H9 (cell line): Measurements from ENCODE around the gene ZKSCAN2. TPM values are rescaled to one million over a fixed set of nuclear protein-coding genes. Genes with fewer than 3 reads are reported as not detected.

Experiments used
- DNase-seq: peaks from one replicate; pipeline ENCODE4 v3.0.0-alpha.2; 2017
- H2AFZ ChIP-seq: one replicate; pipeline ENCODE4 v1.6.1; 2013; ENCODE audit warnings: mild to moderate bottlenecking, low read length, control low read depth, moderate library complexity
- H2AK5ac ChIP-seq: 2 replicates; pipeline ENCODE4 v1.6.1; 2013; ENCODE audit warnings: low read length, control low read depth, mixed read lengths; ENCODE audit not compliant: insufficient read length
- H2BK120ac ChIP-seq: one replicate; pipeline ENCODE4 v1.6.1; 2013; ENCODE audit warnings: low read depth, mild to moderate bottlenecking, low read length, control low read depth, inconsistent platforms; ENCODE audit not compliant: poor library complexity, severe bottlenecking
- H2BK12ac ChIP-seq: 2 replicates; pipeline ENCODE4 v1.6.1; 2013; ENCODE audit warnings: low read length, control low read depth, mixed read lengths, low read depth; ENCODE audit not compliant: insufficient read length
- H2BK15ac ChIP-seq: 2 replicates; pipeline ENCODE4 v1.6.1; 2013; ENCODE audit warnings: low read depth, low read length, control low read depth
- H2BK20ac ChIP-seq: one replicate; pipeline ENCODE4 v1.6.1; 2013; ENCODE audit warnings: low read depth, mild to moderate bottlenecking, low read length, control low read depth, inconsistent platforms; ENCODE audit not compliant: poor library complexity, severe bottlenecking
- H2BK5ac ChIP-seq: 2 replicates; pipeline ENCODE4 v1.6.1; 2013; ENCODE audit warnings: low read length, control low read depth, mixed read lengths; ENCODE audit not compliant: insufficient read length
- H3K14ac ChIP-seq: 2 replicates; pipeline ENCODE4 v1.6.1; 2013; ENCODE audit warnings: low read length, control low read depth; ENCODE audit not compliant: insufficient read depth
- H3K18ac ChIP-seq: 2 replicates; pipeline ENCODE4 v1.6.1; 2013; ENCODE audit warnings: low read depth, mild to moderate bottlenecking, mixed read lengths, low read length, control low read depth; ENCODE audit not compliant: insufficient read length
- H3K23ac ChIP-seq: 2 replicates; pipeline ENCODE4 v1.6.1; 2013; ENCODE audit warnings: low read length, control low read depth, mixed read lengths, low read depth; ENCODE audit not compliant: insufficient read length
- H3K23me2 ChIP-seq: 2 replicates; pipeline ENCODE4 v1.6.1; 2013; ENCODE audit warnings: low read depth, mild to moderate bottlenecking, mixed read lengths, low read length, control low read depth; ENCODE audit not compliant: insufficient read length, poor library complexity, severe bottlenecking
- H3K27ac ChIP-seq: 2 replicates; pipeline ENCODE4 v1.5.1; 2013; ENCODE audit warnings: low read length, control low read depth, mixed read lengths, low read depth; ENCODE audit not compliant: insufficient read length
- H3K27me3 ChIP-seq: 2 replicates; pipeline ENCODE4 v1.6.1; 2013; ENCODE audit warnings: low read length, control low read depth, inconsistent platforms; ENCODE audit not compliant: insufficient read depth
- H3K4ac ChIP-seq: 2 replicates; pipeline ENCODE4 v1.6.1; 2013; ENCODE audit warnings: low read depth, mild to moderate bottlenecking, control low read depth, inconsistent platforms, low read length, moderate library complexity
- H3K4me1 ChIP-seq: 2 replicates; pipeline ENCODE4 v1.6.1; 2013; ENCODE audit warnings: low read length, control low read depth, inconsistent platforms; ENCODE audit not compliant: insufficient read depth
- H3K4me2 ChIP-seq: 2 replicates; pipeline ENCODE4 v1.6.1; 2013; ENCODE audit warnings: low read length, control low read depth, mixed read lengths; ENCODE audit not compliant: insufficient read length, insufficient read depth
- H3K56ac ChIP-seq: 2 replicates; pipeline ENCODE4 v1.6.1; 2013; ENCODE audit warnings: low read depth, mild to moderate bottlenecking, mixed read lengths, low read length, control low read depth; ENCODE audit not compliant: insufficient read length
- H3K79me1 ChIP-seq: 2 replicates; pipeline ENCODE4 v1.6.1; 2013; ENCODE audit warnings: low read depth, mild to moderate bottlenecking, moderate library complexity, low read length, control low read depth, inconsistent platforms; ENCODE audit not compliant: insufficient read depth, poor library complexity, severe bottlenecking
- H3K79me2 ChIP-seq: 2 replicates; pipeline ENCODE4 v1.6.1; 2013; ENCODE audit warnings: low read length, control low read depth, inconsistent platforms; ENCODE audit not compliant: insufficient read depth
- H3K9ac ChIP-seq: 2 replicates; pipeline ENCODE4 v1.6.1; 2013; ENCODE audit warnings: low read length, control low read depth, mixed read lengths; ENCODE audit not compliant: insufficient read length; ENCODE audit errors: extremely low read depth
- H3K9me3 ChIP-seq: one replicate; pipeline ENCODE4 v1.6.1; 2013; ENCODE audit warnings: low read depth, low read length, inconsistent platforms; ENCODE audit not compliant: control insufficient read depth
- H3T11ph ChIP-seq: one replicate; pipeline ENCODE4 v1.6.1; 2013; ENCODE audit warnings: mild to moderate bottlenecking, low read length, control low read depth, inconsistent platforms
- H4K20me1 ChIP-seq: one replicate; pipeline ENCODE4 v1.6.1; 2013; ENCODE audit not compliant: control insufficient read depth, insufficient read length, insufficient read depth
- H4K5ac ChIP-seq: 2 replicates; pipeline ENCODE4 v1.6.1; 2013; ENCODE audit warnings: low read depth, mild to moderate bottlenecking, mixed read lengths, low read length, control low read depth; ENCODE audit not compliant: insufficient read length
- H4K8ac ChIP-seq: replicated peaks from 2 replicates; pipeline ENCODE4 v1.6.1; 2013; ENCODE audit warnings: low read length, control low read depth, mixed read lengths, low read depth; ENCODE audit not compliant: insufficient read length
- H4K91ac ChIP-seq: 2 replicates; pipeline ENCODE4 v1.6.1; 2013; ENCODE audit warnings: low read depth, mild to moderate bottlenecking, moderate library complexity, mixed read lengths, low read length, control low read depth; ENCODE audit not compliant: insufficient read length
- H3K27ac Mint-ChIP-seq, 3 experiments: 2 replicates in 2 of 3; 3 replicates in 1 of 3; pipeline ENCODE4 v1.8.0; 2020 to 2021; ENCODE audit warnings: mixed read lengths in 3 of 3, mild to moderate bottlenecking in 1 of 3, moderate library complexity in 1 of 3
- H3K27me3 Mint-ChIP-seq: 2 replicates; pipeline ENCODE4 v1.8.0; 2021; ENCODE audit warnings: low read depth, mild to moderate bottlenecking, moderate library complexity, mixed read lengths
- H3K36me3 Mint-ChIP-seq, 3 experiments: 2 replicates in 2 of 3; 3 replicates in 1 of 3; pipeline ENCODE4 v1.8.0; 2020 to 2021; ENCODE audit warnings: low read depth in 3 of 3, mixed read lengths in 3 of 3; ENCODE audit not compliant: insufficient read depth in 1 of 3
- H3K4me1 Mint-ChIP-seq, 2 experiments: 2 replicates each; pipeline ENCODE4 v1.8.0; 2020; ENCODE audit warnings: mixed read lengths in 2 of 2
- H3K4me3 Mint-ChIP-seq, 2 experiments: 2 replicates in 1 of 2; 3 replicates in 1 of 2; pipeline ENCODE4 v1.8.0; 2020 to 2021; ENCODE audit warnings: mild to moderate bottlenecking in 2 of 2, mixed read lengths in 2 of 2, moderate library complexity in 1 of 2
- H3K9me3 Mint-ChIP-seq, 2 experiments: 2 replicates in 1 of 2; 3 replicates in 1 of 2; pipeline ENCODE4 v1.8.0; 2020; ENCODE audit warnings: mild to moderate bottlenecking in 2 of 2, mixed read lengths in 2 of 2, moderate library complexity in 1 of 2
- WGBS: extraction: QIAGEN DNeasy Blood & Tissue Kit; methylation state at CpG from one replicate; pipeline ENCODE4 v1.1.7; 2013; ENCODE audit warnings: missing lambda C conversion rate, low lambda C conversion rate, mixed read lengths; ENCODE audit not compliant: insufficient read length; ENCODE audit errors: extremely low coverage; 5-methylcytosine and 5-hydroxymethylcytosine counted together
- total RNA-seq: library from RNA; stranded (reverse); gene quantifications from 2 replicates; pipeline ENCODE4 v1.2.1, GENCODE V29; 2021
- TF ChIP-seq, protein P1 (sequence below): fragments of 200-600 bp; sonication (generic); conservative IDR thresholded peaks from 3 replicates; pipeline ENCODE4 v1.8.0; 2021; ENCODE audit warnings: antibody characterized with exemption, mild to moderate bottlenecking

ZKSCAN2 gene
- total RNA-seq, 1 experiment from 2014 or later = 16.5 TPM

DNA sequence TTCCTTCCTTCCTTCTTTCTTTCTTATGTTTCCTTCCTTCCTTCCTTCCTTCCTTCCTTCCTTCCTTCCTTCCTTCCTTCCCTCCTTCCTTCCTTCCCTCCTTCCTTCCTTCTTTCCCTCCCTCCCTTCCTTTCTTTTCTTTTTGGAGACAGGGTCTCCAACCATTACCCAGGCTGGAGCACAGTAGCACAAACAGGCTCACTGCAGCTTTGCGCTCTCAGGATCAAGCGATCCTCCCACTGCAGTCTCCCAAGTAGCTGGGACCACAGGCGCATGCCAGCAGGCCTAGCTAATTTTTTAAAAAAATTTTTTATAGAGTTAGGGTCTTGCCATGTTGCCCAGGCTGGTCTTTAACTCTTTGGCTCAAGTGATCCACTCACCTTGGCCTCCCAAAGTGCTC lies 31.8 kb upstream of the ZKSCAN2 start:
- Mint-ChIP-seq H3K36me3 (peaks cover 3 to 6% (median 5%) of the 10 kb centered on the region in 3 experiments; a peak in 5 of 7 replicates), H3K27me3 (peaks cover under 1% of the 10 kb centered on the region; the same call in 1 of the 2 replicates), H3K9me3 (peaks cover 4% of the 10 kb centered on the region in 2 experiments), H3K27ac (peak overlapping the region in 2 of 3 experiments; percentile 34 to 59; a peak in 1 of 7 replicates), H3K4me1 (no peaks in the 10 kb centered on the region), H3K4me3 (no peak overlapping the region)
- Histone ChIP-seq H3K4ac (no peak overlapping the region), H2BK120ac (no peak overlapping the region), H3K23me2 (no peaks in the 10 kb centered on the region), H3K9me3 (no peaks in the 10 kb centered on the region), H3T11ph (no peak overlapping the region), H4K5ac (no peak overlapping the region), H3K27me3 (no peaks in the 10 kb centered on the region), H2BK12ac (no peak overlapping the region), H3K4me1 (no peaks in the 10 kb centered on the region), H3K9ac (no peak overlapping the region), H3K27ac (no peak overlapping the region), H4K91ac (no peak overlapping the region), H3K4me2 (no peak overlapping the region), H2BK20ac (no peak overlapping the region), H3K14ac (no peak overlapping the region), H3K79me2 (no peaks in the 10 kb centered on the region), H3K56ac (no peak overlapping the region), H2BK5ac (no peak overlapping the region), H3K23ac (no peak overlapping the region), H2AFZ (no peak overlapping the region), H3K18ac (no peak overlapping the region), H2AK5ac (no peak overlapping the region), H2BK15ac (no peak overlapping the region), H4K8ac (no peak overlapping the region), H4K20me1 (no peaks in the 10 kb centered on the region), H3K79me1 (no peaks in the 10 kb centered on the region)
- DNase-seq = no peak
- TF ChIP-seq, protein P1, sequence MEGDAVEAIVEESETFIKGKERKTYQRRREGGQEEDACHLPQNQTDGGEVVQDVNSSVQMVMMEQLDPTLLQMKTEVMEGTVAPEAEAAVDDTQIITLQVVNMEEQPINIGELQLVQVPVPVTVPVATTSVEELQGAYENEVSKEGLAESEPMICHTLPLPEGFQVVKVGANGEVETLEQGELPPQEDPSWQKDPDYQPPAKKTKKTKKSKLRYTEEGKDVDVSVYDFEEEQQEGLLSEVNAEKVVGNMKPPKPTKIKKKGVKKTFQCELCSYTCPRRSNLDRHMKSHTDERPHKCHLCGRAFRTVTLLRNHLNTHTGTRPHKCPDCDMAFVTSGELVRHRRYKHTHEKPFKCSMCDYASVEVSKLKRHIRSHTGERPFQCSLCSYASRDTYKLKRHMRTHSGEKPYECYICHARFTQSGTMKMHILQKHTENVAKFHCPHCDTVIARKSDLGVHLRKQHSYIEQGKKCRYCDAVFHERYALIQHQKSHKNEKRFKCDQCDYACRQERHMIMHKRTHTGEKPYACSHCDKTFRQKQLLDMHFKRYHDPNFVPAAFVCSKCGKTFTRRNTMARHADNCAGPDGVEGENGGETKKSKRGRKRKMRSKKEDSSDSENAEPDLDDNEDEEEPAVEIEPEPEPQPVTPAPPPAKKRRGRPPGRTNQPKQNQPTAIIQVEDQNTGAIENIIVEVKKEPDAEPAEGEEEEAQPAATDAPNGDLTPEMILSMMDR = no peak
- WGBS = no CpG with 5 or more reads among the region's 3 CpGs
